GM21526 (cell line): ENCODE data around the gene RSPH10B.
A peak's percentile ranks its signal among the peaks of the same experiment; 100 is the strongest.
"Not testable (repeated sequence)": the region's sequence is repeated elsewhere in the genome, so short reads cannot be mapped to it uniquely, and the experiment has no call there.

Source experiments
- ATAC-seq: cut with Tn5 transposase; IDR thresholded peaks from one replicate; pipeline ENCODE4 v1.9.1; 2021; ENCODE audit warnings: moderate library complexity; ENCODE audit not compliant: unreplicated experiment, low FRiP score

Gene RSPH10B

GRCh38 chr7:5970347-5970911 is at the start of gene RSPH10B:
RSPH10B (minus strand) TSS chr7:5970689; CDS start chr7:5967116, 3,573 bp downstream.
- ATAC-seq, result not testable (repeated sequence)

GRCh38 chr7:6016653-6016966 is 46.1 kb upstream of the RSPH10B start:
- ATAC-seq, result no peak

GRCh38 chr7:6015917-6016652 is 45.6 kb upstream of the RSPH10B start:
- ATAC-seq, result no peak

- ATAC-seq, result no peak
Measured at GRCh38 chr7:6012355-6013104, 42.0 kb upstream of the RSPH10B start.

- ATAC-seq, result no peak
Measured at GRCh38 chr7:6011541-6011940, 41.1 kb upstream of the RSPH10B start.

- ATAC-seq, result not testable (repeated sequence)
Measured at GRCh38 chr7:6010370-6010769, 39.9 kb upstream of the RSPH10B start.

- ATAC-seq, result peak; percentile 91
Measured at GRCh38 chr7:6008668-6009611, 38.5 kb upstream of the RSPH10B start, which contains the start of the genes AIMP2 and PMS2. AIMP2 (plus strand) TSS chr7:6009272; CDS start chr7:6009364, 92 bp downstream. PMS2 (minus strand) TSS chr7:6009049; CDS start chr7:6009019, 30 bp downstream.

- not testable (repeated sequence) for ATAC-seq
Measured at GRCh38 chr7:6007835-6008590, 37.5 kb upstream of the RSPH10B start.

- no peak for ATAC-seq
Measured at GRCh38 chr7:6007386-6007785, 36.9 kb upstream of the RSPH10B start.

GRCh38 chr7:5997210-5997808 is 26.8 kb upstream of the RSPH10B start:
- no peak for ATAC-seq

GRCh38 chr7:5987061-5987460 is 16.6 kb upstream of the RSPH10B start:
- ATAC-seq, result not testable (repeated sequence)

- not testable (repeated sequence) for ATAC-seq
Measured at GRCh38 chr7:5979680-5980314, 9.3 kb upstream of the RSPH10B start.

- ATAC-seq, result not testable (repeated sequence)
Measured at GRCh38 chr7:5973580-5973979, 3.1 kb upstream of the RSPH10B start.

- ATAC-seq, result not testable (repeated sequence)
Measured at GRCh38 chr7:5963810-5964209, 6.7 kb downstream of the RSPH10B start.

GRCh38 chr7:5963205-5963604 is 7.3 kb downstream of the RSPH10B start:
- not testable (repeated sequence) for ATAC-seq

GRCh38 chr7:5934945-5935450 is 35.5 kb downstream of the RSPH10B start:
- ATAC-seq, result not testable (repeated sequence)

- ATAC-seq, result not testable (repeated sequence)
Measured at GRCh38 chr7:5931905-5932644, 38.4 kb downstream of the RSPH10B start.

GRCh38 chr7:5931250-5931649 is 39.2 kb downstream of the RSPH10B start:
- not testable (repeated sequence) for ATAC-seq
